ENCODE results near the gene ZIC2.

DNA sequence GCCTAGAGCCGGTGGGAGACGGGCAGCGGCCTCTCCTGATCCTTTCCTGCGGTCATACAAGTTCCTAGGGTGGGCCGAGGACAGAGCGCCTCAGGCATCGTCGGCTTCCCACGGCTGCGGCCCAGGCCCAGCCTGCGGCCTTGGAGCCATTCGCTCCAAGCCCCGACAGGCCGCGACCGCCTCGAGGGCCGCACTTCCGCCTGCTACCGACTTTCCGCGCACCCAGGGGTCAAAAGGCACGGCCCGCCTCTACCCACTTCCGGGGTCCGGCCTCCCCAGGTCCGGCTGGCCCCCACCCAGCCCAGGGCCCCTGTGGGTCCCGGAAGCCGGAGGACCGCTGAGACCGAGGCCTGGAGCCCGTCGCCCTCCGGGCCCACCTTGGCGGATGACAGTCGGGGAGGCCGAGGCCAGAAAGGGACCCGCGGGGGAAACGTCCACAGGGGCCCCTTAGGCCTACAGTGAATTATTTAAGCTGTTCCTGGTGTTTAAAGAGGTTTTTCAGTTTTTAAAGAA, 16.2 kb downstream of the ZIC2 start:
- no peak for TF ChIP-seq POLR2A (IDR thresholded peaks at IDR 0.05)
- TF ChIP-seq, protein P1, sequence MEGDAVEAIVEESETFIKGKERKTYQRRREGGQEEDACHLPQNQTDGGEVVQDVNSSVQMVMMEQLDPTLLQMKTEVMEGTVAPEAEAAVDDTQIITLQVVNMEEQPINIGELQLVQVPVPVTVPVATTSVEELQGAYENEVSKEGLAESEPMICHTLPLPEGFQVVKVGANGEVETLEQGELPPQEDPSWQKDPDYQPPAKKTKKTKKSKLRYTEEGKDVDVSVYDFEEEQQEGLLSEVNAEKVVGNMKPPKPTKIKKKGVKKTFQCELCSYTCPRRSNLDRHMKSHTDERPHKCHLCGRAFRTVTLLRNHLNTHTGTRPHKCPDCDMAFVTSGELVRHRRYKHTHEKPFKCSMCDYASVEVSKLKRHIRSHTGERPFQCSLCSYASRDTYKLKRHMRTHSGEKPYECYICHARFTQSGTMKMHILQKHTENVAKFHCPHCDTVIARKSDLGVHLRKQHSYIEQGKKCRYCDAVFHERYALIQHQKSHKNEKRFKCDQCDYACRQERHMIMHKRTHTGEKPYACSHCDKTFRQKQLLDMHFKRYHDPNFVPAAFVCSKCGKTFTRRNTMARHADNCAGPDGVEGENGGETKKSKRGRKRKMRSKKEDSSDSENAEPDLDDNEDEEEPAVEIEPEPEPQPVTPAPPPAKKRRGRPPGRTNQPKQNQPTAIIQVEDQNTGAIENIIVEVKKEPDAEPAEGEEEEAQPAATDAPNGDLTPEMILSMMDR (IDR thresholded peaks at IDR 0.05), result no peak

All from lower leg skin (tissue), 3 donors.